Measurements from ENCODE around the gene SH3D19. TPM values are rescaled to one million over a fixed set of nuclear protein-coding genes. Genes with fewer than 3 reads are reported as not detected.

SH3D19 gene
- total RNA-seq, 6 donors from 2014 or later, result 91.2 to 225 (median 103) TPM

DNA sequence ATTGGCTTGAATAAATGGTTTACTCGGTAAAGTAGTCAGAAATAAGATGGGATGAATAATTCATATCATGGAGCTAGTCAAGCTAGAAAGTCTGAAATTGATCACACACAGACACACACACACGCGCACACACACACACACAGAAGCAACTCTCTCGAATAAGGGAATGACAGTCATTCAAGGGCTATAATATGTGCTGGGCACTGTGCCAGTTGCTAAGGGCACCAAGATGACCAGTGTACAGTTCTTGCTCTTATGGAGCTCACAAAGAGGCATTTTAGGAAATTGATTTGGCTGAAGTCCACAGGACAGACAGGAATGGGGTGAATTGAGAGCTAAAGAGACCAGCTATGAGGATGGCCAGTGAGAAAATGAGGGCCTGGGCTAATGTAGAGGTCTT lies 34.2 kb upstream of the SH3D19 start:
- H3K27ac ChIP-seq, result no peak overlapping the region
- H3K27me3 ChIP-seq, result no peaks in the 10 kb centered on the region
- H3K9me3 ChIP-seq, result no peaks in the 10 kb centered on the region
- WGBS, 2 donors, result 76 to 77% methylated on average over 4 of the region's 4 CpGs
- no peak overlapping the region for H3K4me3 ChIP-seq
- TF ChIP-seq POLR2AphosphoS5 (IDR thresholded peaks at IDR 0.05) (no peak), EP300 (IDR thresholded peaks at IDR 0.05) (no peak), CTCF (IDR thresholded peaks at IDR 0.05) (no peak), POLR2A (IDR thresholded peaks at IDR 0.05) (no peak)
- DNase-seq (no peak), ATAC-seq (ENCODE audit: low FRiP score in 2 of 2) (no peak)
- H3K4me1 ChIP-seq, result peaks cover 0 to 6% (median 0%) of the 10 kb centered on the region in 4 donors
- H3K36me3 ChIP-seq, result no peaks in the 10 kb centered on the region

GRCh38 chr4:151358266-151358665 lies 32.9 kb upstream of the SH3D19 start:
- WGBS, 2 donors, result 90 to 94% methylated on average over 3 of the region's 3 CpGs
- peaks cover 0 to 6% (median 0%) of the 10 kb centered on the region in 4 donors for H3K4me1 ChIP-seq
- H3K9me3 ChIP-seq, result no peaks in the 10 kb centered on the region
- no peaks in the 10 kb centered on the region for H3K27me3 ChIP-seq
- no peak overlapping the region for H3K4me3 ChIP-seq
- H3K36me3 ChIP-seq, result no peaks in the 10 kb centered on the region
- ATAC-seq (ENCODE audit: low FRiP score in 2 of 2), result no peak
- no peak for TF ChIP-seq CTCF (IDR thresholded peaks at IDR 0.05)
- TF ChIP-seq POLR2A (IDR thresholded peaks at IDR 0.05), result no peak
- no peak for TF ChIP-seq EP300 (IDR thresholded peaks at IDR 0.05)
- no peak for TF ChIP-seq POLR2AphosphoS5 (IDR thresholded peaks at IDR 0.05)
- DNase-seq, result no peak
- no peak overlapping the region for H3K27ac ChIP-seq

DNA sequence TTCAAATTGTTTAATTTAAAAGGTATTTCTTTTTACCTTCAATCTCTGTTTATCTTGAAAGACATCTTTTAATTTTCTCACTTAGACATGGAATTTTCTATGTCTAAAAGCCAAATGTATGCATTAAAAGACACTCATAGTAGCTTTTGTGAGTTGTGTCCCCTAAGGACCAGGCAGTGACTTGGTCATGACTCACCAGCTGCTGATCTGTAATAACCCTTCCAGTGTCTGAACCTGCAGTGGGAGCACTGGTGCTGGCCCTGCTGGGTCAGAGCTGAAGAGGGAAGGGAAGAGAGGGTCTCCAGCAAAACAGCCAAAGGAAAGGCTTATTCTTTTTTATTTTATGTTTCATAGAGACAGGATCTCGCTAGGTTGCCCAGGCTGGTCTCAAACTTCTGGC lies 31.1 kb upstream of the SH3D19 start:
- no peak for ATAC-seq (ENCODE audit: low FRiP score in 2 of 2)
- Histone ChIP-seq H3K4me3 (no peak overlapping the region), H3K27me3 (no peaks in the 10 kb centered on the region), H3K9me3 (no peaks in the 10 kb centered on the region), H3K4me1 (no peaks in the 10 kb centered on the region), H3K36me3 (no peaks in the 10 kb centered on the region), H3K27ac (no peak overlapping the region)
- 88% methylated on average over 1 of the region's 1 CpG; no CpG with 5 or more reads in 1 of the 2 donors for WGBS, 2 donors
- no peak for DNase-seq
- TF ChIP-seq POLR2A (IDR thresholded peaks at IDR 0.05) (no peak), POLR2AphosphoS5 (IDR thresholded peaks at IDR 0.05) (no peak), EP300 (IDR thresholded peaks at IDR 0.05) (no peak), CTCF (IDR thresholded peaks at IDR 0.05) (no peak)

DNA sequence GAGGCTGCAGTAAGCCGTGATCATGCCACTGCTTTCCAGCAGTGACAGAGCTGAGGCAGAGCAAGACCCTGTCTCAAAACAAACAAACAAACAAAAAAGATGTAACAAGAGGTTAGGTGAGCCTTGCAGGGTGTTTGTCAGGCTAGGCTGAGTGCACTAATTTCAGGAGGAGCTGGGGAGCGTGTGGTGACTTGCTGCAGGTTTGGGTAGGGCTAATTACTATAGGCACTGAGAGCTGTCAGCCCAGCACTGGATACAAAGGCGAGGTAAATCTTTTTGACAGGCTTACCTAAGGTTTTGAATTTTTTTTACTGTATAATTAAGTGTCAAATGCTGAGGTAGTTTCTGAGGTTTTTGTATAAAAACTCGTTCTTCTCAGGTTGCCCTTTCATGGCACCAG lies 29.8 kb upstream of the SH3D19 start:
- H3K27me3 ChIP-seq, result no peaks in the 10 kb centered on the region
- no peaks in the 10 kb centered on the region for H3K9me3 ChIP-seq
- H3K4me3 ChIP-seq, result no peak overlapping the region
- ATAC-seq (ENCODE audit: low FRiP score in 2 of 2), result no peak
- no peak for TF ChIP-seq POLR2A (IDR thresholded peaks at IDR 0.05)
- no peak for TF ChIP-seq POLR2AphosphoS5 (IDR thresholded peaks at IDR 0.05)
- TF ChIP-seq EP300 (IDR thresholded peaks at IDR 0.05), result no peak
- no peak for TF ChIP-seq CTCF (IDR thresholded peaks at IDR 0.05)
- H3K36me3 ChIP-seq, result no peaks in the 10 kb centered on the region
- no peak for DNase-seq
- H3K27ac ChIP-seq, result no peak overlapping the region
- no peaks in the 10 kb centered on the region for H3K4me1 ChIP-seq
- 73 to 79% methylated on average over 4 of the region's 4 CpGs for WGBS, 2 donors

GRCh38 chr4:151347490-151348235 lies 22.3 kb upstream of the SH3D19 start:
- no peaks in the 10 kb centered on the region for H3K4me1 ChIP-seq
- H3K27ac ChIP-seq, result no peak overlapping the region
- no peak for DNase-seq
- TF ChIP-seq EP300 (IDR thresholded peaks at IDR 0.05), result no peak
- no peak for TF ChIP-seq POLR2AphosphoS5 (IDR thresholded peaks at IDR 0.05)
- TF ChIP-seq POLR2A (IDR thresholded peaks at IDR 0.05), result no peak
- TF ChIP-seq CTCF (IDR thresholded peaks at IDR 0.05), result no peak
- H3K4me3 ChIP-seq, result no peak overlapping the region
- ATAC-seq (ENCODE audit: low FRiP score in 2 of 2), result no peak
- no peaks in the 10 kb centered on the region for H3K36me3 ChIP-seq
- WGBS, 2 donors, result 65 to 72% methylated on average over 9 of the region's 9 CpGs
- no peaks in the 10 kb centered on the region for H3K9me3 ChIP-seq
- H3K27me3 ChIP-seq, result no peaks in the 10 kb centered on the region
